HG02571 (cell line): ENCODE results near the gene SF3A1.

Experiments used
- ATAC-seq: cut with Tn5 transposase; IDR thresholded peaks from one replicate; pipeline ENCODE4 v1.9.1; 2021; ENCODE audit warnings: mild to moderate bottlenecking, moderate library complexity; ENCODE audit not compliant: unreplicated experiment

The SF3A1 gene

DNA sequence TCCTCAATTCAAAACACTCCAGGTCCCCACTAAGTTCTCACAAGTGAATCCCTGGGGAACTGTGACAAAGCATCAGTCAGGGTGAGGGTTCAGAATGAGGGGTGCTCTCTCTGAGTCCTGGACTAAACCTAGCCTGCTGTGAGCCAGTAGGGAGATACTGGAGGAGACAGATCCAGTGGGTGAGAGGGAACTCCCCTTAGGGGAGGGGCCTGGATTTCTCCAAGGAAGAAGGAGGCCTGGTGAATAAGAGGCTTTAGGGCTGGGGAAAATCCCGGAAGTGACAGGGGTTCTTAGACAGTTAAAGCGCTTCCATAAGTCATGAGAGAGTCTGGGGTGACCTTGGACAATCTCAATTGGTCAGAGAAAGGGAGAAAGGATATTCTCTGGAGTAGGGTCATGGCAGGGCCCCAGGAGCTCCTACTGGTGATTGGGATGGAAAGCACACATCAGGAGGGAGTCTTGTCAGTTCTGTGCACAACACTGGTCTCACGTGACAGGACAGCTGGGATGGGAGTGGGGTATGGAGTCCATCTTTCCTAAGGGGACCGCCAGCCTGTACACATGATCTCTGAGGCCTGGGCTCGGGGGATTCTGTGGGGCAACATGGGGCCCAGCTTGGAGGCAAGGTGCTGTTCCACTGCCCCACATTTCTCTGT is 31.5 kb downstream of the SF3A1 start:
- ATAC-seq = no peak

DNA sequence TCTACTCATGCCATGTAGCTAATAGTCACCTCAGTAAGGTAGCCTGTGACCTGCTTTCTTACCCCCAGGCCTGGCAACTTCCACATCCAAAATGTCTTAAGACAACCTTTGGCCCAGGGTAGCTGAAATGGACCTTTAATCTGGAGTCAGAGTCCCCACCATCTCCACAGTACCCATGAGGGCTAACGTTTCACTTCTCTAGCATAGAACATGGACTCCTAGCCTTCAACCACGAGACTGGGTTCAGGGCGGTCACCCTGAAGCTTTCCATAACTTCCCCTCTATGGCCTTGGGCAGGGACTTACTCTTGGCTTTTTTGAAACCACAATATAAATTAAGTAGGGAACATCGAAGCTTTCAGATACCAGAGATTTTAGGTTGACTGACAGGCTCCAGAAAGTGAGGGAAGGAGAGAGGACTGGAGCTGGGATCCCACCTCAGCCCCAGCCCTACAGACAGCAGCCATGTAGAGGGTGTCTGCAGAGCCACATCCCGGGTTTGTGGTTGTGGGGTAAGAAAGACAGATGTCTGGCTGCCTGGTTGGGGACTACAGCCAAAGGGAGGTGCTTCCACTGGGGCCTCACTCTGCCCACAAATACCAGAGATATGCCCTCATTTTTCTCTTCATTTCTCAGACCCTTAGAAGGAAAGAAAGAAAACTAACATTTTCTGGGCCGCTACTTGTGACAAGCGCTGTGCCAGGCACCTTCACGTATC is 32.5 kb downstream of the SF3A1 start:
- ATAC-seq = no peak

DNA sequence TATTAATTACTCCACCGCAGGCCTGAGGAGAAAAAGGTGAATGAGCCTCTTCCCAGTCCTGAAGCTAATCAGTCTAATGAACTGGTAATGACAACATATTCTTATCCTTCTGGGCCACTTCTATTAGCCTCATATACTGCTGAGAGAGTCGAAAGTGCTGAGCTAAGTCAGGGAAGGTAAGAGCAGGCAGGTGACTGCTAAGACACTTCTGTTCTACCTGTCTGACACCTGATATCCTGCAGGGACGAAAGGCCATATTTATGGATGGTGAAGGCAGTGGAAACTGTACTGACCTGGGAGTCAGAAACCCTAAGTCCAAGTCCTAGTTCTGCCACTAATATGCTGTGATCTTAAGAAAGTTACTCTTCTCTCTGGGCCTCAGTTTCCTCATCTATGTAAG is 33.4 kb downstream of the SF3A1 start:
- ATAC-seq = no peak

DNA sequence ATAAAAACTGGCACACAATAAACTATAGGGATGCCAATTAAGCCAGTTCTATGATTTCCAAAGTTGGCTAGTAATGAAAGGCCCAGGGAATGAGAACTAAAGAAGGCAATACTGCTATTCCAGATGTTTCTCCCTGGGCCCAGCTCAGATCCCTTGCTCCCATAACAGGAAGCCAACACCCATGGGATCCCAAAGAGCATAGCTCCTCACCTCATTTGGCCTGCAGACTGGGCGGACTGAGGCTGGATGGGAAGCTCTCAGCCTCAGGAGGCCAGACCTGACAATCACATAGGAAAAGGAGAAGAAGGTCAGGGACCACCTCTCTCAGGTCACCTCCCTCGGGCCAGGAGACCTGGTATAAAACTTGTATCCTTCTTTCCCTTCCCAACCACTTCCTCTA is 35.2 kb downstream of the SF3A1 start:
- ATAC-seq = no peak

DNA sequence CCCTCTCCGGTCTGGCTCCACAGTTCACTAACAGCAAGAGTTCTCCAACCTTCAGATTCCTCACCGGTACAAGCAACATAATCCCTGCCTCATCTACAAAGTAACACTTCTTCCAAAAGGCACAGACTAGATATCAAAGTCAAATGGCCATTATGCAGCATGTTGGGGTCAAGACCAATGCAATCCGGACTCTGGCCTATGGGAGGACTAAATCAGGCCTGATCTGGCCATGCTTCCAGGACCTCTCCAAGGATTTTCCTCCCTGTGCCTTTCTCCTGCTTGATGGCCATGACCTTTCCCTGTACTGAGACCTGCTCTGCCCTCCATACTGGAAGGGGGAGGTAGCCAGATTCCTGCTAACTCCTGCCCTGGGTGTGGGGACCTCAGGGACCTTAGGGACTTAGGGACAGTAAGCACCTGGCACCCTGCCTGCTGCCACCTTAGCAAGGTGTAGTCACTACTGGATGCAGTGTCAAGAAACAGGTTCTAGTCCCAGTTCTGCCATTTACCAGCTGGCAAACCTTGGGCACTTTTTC is 36.6 kb downstream of the SF3A1 start:
- ATAC-seq = no peak

DNA sequence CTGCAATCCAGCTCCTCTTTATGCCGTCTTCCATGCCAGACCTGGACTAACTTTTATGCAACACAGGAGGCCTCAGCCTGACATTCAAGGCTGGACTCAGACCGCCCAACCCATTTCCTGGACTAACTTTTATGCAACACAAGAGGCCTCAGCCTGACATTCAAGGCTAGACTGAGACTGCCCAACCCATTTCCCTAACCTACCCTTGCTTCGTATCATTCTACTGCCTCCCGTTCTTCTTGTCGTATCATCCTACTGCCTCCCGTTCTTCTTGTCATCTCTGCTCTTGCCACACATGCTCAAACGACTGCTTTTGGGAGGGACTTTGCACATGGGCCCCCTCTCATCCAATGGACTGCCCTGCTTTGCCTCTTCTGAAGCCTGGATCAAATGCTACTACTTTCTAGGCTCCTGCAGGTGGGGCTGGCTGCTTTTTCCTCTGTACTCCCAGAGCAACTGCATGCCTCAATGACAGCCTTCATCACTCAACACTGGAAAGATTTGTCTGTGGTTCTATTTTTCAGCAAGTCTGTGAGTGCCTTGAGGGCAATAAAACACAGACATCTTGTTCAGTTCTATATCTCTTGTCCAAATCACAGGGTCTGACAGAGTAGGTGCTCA is 37.8 kb downstream of the SF3A1 start:
- ATAC-seq = no peak

DNA sequence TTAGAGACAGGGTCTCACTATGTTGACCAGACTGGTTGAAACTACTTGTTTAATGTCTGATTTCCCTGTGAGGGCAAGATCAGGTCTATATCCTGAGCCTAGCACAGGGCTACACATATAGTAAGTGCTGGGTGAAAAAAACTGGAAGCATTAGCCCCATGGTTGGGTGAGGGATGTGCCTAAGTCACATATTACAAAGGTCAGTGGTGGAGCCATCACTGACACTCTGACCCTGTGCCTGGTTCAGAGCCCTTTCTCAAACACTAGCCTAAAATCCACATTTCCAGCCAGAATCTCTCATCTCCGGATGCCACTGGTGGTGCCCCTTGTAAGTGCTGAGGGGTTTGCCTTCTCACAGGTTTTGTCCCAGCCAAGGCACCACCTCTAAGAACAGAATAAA is 38.9 kb downstream of the SF3A1 start:
- ATAC-seq = no peak

DNA sequence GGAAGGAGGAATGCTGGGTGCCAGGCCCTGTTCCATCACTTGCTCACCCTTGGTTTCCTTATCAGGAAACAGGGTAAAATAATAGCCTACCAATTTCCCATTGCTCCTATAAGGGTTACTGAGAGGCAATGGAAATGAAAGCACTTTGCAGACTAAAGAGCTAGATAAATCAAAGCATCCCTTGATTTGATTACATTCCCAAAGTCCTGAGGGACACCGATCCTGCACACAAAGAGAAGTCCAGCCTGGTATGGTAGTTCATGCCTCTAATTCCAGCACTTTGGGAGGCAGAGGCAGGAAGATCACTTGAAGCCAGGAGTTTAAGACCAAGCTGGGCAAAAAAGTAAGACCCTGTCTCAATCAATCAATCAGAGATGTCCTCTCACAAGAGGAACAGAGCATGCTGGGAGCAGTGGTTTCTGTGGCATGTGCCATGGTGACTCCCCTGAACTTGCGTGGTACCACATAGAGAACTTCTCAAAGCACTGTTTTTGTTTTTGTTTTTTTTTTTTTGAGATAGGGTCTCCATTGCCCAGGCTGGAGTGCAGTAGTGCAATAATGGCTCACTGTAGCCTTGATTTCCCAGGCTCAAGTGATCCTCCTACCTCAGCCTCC is 40.6 kb downstream of the SF3A1 start:
- no peak for ATAC-seq

DNA sequence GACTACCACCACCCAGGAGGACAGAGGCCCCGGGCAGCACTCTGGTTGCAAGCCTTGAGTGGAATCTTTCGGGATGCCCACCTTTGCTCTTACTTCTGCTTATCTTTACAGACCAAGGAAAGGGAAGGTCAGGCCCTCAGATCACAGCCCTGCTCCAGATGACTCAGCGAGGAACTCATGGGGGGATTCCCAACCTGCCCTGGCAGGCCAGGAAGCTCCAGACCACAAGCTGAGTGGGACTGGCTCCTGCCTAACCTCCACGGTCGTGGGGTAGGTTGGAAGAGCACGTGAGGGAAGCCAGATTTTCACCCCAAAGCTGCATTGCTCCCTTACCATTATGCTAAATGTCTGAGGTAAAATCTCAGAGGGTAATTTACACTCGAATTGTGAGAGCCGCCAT is 41.8 kb downstream of the SF3A1 start:
- ATAC-seq = no peak

DNA sequence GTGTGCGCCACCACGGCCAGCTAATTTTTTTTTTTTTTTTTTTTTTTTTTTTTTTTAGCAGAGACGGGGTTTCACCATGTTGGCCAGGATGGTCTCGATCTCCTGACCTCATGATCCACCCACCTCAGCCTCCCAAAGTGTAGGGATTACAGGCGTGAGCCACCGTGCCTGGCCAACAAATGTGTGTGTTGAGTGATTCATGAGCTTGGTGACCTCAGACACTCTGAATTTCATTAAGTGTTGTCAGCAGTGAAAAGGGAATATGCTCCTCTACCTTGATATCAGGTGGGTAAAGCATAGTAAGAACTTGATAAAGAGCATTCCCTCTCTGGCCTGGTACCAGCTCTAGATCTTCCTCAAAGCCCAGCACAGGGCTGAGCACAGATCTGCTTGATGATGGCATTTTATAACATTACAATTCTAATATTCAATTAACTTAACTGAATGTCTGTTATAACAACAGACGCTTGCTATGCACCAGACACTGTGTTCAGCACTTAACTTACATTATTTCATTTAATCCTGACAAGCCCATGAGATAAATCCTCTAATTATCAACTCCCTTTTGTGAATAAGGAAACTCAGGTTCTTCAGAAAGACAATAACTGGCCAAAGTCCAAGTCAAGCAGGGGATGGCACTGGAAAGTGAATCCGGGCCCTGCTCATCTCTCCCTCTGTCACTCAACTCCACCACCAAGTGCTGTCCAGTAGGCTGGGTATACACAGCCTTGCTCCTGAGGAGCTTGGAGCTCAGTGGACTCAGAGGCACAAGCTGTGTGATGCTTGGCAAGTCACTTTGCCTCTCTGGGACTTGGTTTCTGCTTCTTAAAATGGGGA is 42.9 kb downstream of the SF3A1 start:
- ATAC-seq = no peak

DNA sequence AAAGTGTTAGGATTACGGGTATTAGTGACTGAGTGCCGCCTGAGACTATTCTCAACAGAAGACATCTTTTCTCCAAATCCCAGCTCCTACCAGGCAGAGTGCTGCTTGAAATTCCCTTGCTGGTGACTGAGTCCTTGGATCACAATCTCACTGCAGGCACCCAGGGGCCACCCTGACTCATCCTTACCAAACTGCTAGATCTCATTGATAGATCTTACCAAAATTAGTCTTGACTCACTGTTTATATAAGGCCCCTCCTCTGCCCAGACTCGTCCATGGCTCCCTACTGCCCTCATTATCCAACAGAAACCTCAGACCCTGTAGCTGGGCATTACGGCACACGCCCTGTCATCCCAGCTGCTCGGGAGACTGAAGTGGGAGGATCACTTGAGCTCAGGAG is 44.6 kb downstream of the SF3A1 start:
- ATAC-seq = no peak

DNA sequence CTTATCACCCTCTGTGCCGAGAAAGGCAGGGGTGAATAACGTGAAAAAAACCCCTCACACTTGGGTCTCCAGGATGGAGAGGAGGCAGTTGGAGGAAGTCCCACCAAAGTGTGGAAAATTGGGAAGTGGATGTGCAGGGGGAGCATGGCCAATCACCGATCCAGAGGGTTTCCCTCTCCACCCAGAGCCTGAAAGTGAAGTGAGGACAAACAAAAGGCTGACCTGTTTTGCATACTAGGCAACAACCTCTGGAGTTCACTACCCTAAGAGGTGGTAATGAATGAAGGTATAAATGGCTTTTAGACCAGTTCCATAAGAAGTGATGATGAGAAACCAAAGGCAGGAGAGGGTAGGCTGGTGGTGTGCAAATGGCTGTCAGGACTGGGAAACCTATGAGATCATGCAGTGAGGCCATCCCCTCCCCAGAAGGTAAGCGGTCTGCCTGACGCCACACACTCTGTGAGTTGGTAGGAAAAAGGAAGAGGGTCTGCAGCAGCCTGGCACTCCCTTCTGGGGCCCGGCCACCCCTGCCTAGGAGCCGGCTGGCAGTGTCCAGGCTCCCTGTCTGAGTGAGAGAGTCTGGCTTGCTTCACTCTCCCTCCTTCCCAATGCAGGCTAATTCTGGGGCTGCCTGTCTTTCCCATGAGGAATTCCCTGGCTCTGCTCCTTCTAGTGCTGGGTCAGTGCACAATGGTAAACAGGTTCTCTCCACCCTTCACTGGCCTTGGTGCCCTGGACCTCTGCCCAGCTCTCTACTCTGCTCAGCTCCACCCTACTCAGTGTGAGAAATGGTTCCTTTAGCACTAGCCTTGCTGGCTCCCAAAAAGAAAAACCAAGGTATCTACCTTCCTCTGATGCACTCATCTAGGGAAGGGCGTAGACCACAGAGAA is 45.6 kb downstream of the SF3A1 start:
- ATAC-seq = no peak

DNA sequence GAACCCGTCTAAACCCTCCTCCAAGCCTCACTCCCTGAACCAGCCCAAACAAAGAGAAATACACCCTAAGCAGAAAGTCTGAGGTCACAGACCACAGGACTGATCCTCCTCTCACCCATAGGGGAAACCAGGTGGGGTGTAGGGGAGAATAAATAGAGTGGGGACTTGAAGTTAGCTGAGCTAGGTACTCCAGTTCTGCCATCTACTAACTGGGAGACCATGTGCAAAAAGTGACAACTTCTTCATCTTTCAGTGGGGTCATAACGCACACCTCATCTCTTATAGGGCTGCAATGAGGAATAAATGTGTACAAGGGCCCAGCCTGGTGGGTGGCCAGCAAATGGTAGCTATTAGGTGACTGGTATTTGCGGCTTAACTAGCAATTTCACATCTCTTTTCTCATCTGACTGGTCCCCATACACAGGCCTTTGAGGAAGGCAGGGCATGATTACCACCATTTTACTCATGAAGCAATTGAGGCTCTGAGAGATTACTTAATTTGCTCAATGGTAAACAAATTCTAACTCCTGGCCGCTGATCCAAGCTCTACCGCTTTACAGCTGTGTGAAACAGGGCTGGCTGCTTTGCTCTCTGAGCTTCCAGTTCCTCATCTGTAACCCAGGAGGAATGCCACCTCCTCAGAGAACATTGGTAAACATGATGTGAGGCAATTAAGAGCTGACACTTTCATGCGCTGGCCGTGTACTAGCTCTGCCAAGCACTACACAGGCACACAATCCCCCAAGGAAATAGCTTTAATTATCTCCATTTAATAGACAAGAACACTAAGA is 46.5 kb downstream of the SF3A1 start:
- no peak for ATAC-seq

DNA sequence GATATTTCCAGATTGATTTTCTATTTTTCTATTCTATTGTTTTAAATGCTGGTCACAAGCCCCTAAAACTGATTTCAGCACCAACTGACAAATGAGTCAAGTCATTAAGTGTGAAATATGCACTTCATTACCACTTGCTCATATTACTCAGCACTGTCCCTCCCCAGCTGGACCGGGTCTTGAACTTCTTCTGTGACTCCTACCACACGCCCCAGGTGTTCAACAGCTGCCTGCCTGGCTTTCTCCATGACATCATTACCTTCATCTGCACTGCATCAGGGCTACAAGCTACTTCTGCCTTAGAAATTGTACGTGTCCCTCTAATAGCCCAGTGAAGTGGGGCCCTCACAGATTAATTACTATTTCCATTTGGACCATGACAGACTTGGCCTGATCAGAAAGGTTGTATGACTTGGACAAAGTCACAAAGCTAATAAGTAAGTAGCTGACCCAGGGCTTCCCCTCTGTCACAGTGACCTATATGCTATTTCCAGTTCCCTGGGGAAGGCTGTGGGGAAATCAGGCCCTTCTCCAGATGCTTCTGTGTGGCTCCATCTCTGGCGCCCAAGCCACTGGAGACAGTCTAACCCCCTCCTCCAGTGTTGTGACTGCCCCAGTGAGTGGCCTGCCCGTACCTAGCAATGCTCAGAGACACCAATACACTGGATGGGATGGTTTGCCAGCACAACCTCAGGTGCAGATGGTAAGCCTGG is 48.0 kb downstream of the SF3A1 start:
- ATAC-seq = peak; percentile 44

DNA sequence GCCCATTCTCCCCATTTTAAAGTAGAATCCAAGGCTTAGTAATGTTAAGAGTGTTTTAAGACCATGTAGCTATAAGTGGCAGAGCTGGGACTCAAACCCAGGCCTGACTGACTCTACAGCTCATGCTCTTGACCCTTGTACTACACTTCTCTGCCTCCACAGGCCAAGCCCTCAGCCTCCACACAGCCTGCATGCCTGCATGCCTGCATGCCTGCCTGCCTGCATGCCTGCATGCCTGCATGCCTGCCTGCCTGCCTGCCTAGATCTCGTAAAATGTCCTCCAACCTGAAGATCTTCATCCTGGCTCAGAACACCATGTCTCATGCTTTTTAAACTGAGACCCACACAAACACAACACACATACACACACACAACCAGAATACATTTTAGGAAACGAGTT is 48.6 kb downstream of the SF3A1 start:
- ATAC-seq = no peak

DNA sequence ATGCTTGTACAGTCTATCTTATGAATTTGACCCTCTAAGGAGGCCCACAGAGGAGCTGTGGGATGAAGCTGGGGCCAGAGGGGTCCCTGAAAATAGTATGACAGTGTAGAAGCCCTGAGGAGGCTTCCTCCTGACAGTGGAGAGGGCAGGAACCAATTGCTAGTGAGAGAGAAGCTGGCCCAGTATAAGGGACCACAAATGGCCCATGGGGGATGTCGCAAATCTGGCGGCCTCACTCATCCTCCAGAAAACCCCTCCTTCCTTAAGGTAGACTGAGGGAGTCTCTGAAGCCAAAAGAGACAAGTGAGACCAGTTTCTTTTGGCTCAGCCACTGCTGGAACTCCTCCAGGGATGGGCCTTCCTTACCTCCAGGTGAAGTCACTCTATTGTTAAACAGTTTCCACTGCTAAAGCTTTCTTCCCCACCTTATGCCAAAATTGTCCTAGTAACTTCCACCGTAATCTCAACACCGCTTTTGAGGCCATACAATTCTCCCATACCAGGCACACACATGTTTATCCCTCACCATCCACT is 49.6 kb downstream of the SF3A1 start:
- no peak for ATAC-seq

DNA sequence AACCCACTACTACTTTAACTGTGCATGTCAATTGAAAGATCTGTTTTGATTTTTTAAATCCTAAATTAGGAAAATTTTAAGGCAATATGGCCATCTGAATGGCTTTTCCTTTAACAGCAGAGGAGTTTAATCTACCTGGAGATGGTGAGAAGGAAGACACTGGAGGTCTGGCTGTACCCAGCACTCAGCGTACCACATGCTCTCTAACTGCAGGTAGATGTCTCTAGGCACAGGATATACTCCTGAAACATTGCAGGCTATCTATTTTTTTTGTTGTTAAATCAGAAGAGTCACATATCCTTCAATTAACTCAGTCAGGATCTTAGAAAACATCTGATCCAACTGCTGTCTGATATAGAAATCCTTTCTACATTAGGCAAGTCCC is 50.1 kb downstream of the SF3A1 start:
- ATAC-seq = no peak
